HG02571 (cell line): Measurements from ENCODE around the gene UBQLN1.

Experiments used
- ATAC-seq: cut with Tn5 transposase; IDR thresholded peaks from one replicate; pipeline ENCODE4 v1.9.1; 2021; ENCODE audit warnings: mild to moderate bottlenecking, moderate library complexity; ENCODE audit not compliant: unreplicated experiment

Gene UBQLN1

DNA sequence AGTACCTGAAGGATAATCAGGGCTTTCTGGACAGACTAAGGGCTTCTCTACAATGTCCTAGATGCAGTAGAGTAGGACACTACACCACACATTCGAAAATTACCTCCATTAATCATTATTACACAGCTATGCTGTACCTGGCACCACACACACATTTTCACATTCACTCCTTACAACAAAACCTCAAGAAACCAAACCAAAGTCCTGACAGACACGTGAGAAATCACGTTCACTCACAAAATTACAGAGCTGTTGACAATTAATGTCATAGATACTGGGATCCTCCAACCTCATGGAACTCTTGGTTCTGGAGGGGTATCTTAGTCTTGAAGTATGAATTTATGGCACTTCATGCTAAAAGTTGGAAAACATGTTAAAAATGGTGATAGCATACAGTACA, 16.3 kb downstream of the UBQLN1 start:
- no peak for ATAC-seq

DNA sequence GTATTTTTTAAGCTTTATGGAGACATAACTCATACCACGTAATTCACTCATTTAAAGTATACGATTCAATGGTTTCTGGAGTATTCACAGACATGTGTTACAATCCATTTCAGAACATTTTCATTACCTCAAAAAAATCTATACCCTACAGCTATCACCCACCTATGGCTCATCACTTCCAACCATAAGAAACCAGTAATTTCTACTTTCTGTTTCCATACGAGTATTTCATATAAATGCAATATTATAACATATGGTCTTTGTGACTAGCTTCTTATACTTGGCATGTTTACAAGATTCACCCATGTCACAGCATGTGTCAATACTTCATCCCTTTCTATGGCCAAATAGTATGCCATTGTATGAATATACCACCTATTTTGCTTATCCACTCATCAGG, 18.8 kb downstream of the UBQLN1 start:
- ATAC-seq = no peak

DNA sequence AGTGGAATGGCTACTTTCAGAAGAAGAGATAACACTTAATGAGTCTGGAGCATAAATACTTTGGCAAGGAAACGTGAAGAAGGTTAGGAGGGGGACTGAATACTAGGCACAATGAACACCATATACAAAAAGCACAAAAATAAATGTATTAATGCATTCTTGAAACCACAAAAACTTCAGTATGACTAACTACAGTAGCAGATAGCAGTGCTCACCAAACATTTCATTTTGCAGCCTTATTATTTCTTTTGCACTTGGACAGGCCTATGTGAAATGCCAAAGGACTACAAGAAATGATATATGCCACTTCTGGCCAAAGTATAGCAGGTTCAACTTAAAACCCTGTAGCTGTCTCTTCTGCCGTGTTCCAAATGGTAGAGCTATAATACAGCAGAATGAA, 26.3 kb downstream of the UBQLN1 start:
- ATAC-seq = no peak

DNA sequence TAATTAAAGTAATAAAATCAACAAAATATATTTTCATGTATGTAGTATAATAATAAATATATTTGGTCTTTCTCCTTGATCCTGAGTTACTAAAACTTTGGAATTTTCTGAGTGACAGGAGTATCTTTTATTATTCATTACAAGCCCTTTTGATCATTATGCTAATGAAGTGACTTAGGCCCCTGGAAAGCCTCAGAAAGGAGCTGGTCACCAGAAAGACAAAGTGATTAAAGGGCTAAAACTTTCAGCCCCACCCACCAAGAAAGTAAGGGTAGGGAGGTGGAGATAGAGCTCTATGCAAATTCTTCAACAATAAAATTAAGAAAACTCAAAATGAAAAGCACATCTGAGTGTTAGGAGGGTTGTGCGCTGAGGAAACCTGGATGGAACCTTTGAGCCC, 27.5 kb downstream of the UBQLN1 start:
- no peak for ATAC-seq

DNA sequence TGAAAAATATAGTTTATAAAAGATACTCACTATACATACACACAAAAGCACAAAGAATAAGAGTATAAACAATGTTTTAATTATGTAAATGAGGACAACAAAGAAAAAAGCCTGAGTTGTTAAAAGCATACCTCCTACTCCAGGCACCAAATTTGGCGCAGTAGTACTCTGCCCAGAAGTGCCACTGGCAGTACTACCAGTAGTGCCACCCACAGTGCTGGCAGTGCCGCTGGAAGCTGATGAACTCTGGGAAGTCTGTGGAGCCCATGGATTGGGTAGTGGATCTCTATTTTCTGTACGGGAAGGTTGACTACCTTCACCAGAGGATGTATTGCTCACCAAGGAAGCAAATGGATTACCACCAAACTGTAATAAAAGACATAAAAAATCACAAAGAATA, 30.2 kb downstream of the UBQLN1 start:
- ATAC-seq = no peak

DNA sequence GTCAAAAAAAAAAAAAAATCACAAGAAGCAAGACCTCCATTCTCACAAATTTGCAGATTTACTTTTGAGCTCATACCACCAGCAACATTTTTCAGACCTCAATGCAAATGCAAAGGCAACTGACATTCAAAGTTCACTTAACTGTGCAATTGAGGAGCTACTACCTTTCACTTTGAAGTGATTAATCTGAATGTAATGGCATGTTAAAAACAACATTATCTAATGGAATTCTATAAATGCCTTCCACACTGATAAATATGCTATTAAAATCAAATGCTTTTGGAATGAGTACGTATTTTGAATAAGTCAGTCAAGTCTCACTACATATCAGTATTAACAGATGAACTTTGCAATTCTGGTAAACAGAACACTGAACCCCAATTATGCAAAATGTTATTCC, 32.3 kb downstream of the UBQLN1 start:
- ATAC-seq = no peak

DNA sequence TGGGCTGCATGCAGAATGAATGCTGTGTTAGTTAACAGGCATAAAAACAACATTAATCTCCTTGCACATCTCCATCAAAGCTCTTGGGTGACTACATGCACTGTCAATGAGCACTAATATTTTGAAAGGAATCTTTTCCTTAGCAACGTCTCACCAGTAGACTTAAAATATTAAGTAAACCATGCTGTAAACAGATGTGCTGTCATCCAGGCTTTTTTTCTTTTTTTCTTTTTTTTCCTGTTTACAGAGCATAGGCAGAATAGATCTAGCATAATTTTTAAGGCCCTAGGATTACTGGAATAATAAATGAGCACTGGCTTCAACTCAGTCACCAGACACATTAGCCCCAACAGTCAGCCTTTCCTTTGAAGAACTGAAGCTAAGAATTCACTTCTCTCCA, 36.3 kb downstream of the UBQLN1 start:
- no peak for ATAC-seq

DNA sequence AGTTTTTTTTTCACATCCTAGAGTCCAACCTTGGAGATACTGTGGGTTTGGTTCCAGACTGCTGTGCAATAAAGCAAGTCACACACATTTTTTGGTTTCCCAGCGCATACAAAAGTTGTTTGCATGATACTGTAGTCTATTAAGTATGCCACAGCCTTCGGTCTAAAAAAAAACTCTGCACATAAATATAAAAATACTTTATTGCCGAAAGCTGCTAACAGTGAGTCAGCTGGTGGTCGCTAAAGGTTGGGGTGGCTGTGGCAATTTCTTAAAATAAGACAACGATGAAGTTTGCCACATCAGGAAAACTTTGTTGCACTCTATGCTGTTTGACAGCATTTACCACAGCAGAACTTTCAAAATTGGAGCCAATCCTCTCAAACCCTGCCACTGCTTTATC, 37.4 kb downstream of the UBQLN1 start:
- no peak for ATAC-seq

DNA sequence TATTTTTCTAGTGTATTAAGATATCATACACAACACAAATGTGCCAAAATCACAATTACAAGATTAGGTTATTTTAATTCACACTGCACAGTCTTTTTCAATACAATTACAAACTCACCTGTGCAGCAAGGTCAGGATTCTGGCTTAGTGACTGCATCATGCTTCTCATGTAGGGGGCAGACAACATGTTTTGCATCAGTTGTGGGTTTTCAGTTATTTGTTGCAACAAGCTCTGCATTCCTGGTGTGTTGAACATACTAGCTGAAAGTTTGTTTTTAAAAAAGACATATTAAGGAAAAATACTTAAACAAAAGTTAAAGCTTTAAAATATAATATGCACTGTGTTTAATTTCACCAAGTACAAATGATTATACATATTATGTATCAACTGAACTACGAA, 38.7 kb downstream of the UBQLN1 start:
- ATAC-seq = no peak

DNA sequence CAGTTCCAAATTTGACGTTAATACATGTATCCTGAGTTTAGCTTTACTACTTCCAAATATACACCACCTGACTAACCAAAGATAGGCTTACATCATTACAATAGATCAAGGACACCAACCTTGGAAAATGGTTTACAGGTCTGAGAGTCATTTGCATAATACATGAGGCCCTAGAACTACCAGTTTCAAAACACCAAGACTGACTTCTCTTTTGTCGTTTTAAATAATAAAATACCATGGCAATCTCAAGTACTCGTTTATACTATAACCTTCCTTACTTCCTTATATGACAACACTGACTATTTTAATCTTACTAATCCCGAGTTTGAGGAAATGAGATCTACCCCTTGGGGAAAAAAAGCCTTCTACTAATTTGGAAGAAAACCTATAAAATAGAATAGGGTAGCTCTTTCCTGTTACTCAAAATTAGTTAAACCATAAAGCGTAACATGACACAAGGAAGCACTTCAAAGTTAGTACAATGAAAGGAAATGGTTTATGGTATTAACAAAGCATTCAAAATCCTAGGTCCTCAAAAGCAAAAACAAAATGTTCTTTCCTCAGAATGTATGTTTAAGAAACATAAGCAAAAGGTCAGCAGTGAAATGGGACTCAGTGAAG, 42.1 kb downstream of the UBQLN1 start:
- no peak for ATAC-seq

DNA sequence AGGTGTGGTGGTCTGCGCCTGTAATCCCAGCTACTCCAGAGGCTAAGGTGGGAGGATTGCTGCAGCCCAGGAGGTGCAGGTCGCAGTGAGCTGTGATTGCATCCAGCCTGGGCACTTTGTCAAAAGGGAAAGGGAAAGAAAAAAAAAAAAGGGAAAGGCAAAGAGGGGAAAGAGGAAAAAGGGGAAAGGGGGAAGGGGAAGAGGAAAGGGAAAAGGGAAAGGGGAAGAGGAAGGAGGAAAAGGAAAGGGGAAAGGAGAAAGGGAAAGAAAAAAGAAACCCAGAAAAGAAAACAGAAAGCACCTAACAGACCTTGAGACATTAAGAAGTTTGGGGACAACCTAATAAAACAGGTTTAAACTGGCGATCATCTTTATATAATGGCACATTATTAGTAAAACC, 44.8 kb downstream of the UBQLN1 start:
- ATAC-seq = no peak

DNA sequence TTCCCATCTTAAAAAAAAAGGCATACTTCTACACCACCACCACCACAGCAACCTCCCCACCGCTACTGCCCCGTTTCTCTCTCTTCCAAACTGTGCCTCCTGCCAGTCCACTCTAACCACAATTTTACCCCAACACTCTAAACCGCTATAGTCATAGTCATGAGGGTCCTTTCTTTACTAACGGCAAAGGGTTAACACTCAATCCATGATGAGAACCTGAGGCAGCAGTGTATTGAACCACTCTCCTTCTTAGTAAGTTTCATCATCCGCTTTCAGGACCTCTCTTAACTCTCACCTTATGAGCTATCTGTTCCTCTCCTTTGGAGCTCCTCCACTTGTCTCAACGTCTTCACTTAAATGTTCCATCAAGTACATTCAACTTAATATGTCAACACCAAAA, 50.8 kb downstream of the UBQLN1 start:
- no peak for ATAC-seq

DNA sequence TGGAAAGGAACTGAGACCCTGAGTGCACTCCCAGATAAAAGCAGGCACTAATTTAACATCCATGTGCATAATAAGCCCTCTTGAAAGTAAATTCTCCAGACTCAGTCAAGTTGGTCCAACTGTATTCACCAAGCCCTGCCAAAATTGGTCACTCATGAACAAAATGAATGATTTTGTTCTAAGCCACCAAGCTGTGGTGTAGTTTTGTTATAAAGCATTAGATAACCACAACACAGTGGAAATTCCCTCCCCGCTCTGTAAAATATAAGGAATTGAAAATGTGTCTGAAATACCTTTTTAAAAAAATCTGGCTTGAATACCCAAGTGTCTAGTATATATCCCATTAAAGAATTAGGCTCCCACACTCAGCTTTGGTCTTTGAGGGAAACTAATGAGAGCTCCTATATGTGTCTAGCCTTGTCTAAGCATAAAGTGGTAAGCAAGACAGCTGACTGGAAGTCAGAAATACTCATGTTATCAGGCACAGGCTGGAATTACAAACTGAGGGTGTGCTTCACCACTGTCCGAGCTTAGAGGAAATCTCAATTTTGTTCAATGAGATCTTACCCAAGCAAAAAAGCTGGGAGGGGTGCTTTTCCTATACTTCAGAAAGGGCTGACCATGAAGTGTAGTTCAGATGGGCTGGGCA, 51.6 kb downstream of the UBQLN1 start:
- no peak for ATAC-seq

DNA sequence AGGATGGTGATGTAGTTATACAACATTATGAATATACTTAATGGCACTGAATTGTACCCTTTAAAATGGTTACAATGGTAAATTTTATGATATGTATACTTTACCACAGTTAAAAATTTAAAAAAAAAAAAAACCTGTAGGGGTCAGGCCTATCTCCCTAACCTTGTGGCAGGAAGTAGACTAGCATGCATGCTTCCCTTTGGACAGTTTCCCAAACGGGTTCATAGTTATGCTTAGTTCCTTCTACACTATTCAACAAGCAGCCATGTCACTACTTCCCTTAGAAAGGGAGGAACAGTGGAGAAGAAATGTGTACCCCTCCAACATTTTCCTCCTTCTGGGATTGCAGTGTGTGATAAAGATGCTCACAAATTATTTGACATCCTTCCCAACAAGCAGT, 52.3 kb downstream of the UBQLN1 start:
- no peak for ATAC-seq

DNA sequence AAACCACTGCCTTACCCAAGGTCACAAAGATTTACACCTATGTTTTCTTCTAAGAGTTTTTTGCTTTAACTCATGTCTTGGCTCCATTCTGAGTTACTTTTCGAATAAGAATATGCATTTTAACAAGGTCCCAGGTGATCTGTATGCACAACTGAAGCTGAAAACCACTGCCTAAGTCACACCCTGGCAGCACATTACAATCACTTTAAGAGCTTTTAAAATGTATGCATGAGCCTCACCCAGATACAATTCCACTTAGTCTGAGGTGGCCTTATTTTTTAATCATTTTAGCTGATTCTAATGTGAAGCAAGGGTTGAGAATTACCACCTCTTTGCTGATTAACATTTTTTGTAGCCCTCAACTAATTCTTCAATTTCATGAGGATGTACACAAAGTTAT, 55.3 kb downstream of the UBQLN1 start:
- no peak for ATAC-seq

DNA sequence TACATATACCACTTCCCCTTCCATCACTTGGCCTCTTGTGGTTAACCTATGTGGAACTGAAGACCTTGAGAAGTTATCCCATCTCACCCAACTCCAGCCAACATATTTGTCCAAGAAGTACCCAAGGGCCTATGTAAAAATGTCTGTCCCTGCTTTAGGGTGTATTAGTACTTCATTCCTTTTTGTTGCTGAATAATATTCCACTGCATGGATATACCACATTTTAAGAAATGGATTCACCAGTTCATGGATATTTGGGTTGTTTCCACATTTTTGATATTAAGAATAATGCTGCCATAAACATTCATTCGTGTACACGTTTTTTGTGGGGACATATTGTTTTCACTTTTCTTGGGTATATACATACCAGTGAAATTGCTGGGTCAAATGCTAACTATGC, 56.2 kb downstream of the UBQLN1 start:
- ATAC-seq = no peak

DNA sequence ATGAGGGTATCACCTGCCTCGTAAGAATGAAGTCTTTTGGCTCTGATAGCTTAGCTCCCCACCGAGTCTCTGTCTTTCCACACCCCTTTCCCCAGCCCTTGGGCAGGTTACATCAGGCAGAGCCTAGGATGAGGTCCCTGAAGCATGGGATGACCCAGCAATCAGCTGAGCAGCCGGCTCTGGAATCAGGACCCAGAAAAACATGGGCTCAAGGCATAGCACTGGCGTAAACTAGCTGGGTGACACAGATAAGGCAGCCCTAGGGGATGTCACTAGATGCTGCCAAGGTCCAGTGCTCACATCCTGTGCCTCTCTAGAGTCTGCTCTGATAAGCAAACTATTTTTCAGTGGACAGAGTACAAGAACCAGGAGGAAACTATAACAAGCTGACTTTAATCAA, 58.2 kb downstream of the UBQLN1 start:
- no peak for ATAC-seq

DNA sequence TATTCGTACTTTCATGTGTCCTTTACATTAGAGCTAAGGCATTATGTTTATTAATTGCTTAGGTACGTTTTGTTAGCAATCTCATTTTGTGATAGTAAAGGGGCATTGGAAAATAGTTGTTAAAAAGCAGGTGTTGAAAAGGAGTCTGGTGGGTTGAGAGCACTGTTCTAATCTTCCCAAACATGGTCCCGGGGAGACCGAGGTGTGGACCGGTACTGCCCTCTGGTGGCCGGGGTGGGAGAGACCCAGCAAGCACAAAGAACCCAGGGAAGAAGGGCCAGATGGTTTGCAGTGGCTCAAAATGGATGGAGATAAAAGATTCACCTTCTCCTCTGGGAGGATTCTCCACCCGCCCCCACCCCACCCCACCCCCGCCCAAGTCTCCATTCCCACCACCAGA, 58.7 kb downstream of the UBQLN1 start:
- no peak for ATAC-seq

DNA sequence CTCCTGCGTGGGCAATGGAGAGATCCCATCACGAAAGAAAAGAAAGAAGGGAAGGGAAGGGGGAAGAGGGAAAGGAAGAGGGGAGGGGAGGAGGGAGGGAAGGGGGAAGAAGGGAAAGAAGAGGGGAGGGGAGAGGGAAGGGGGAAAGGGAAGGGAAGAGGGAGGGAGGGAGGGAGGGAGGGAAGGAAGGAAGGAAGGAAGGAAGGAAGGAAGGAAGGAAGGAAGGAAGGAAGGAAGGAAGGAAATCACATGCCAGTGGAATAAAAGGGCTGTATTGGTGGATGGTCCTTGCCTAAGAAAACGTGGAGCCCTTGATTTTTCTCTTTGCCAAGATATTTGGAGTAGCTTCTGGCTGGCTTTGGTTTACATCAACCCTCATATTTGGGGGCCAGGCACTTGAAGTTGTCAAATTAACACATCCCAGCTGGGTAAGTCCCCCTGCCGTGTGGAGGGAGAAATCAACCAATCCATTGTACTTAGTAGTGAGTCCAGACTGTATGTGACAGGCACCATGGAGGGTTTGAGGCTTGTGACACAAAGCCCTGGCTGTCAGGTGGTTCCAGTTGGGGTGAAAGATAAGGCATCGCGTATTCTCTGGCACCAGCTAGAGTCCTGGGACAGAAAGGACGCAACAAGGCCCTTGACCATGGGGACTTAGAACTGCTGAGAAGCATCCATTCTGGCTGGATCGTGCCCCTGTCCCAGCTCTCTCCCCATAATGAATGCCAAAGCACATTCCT, 61.1 kb downstream of the UBQLN1 start:
- no peak for ATAC-seq

DNA sequence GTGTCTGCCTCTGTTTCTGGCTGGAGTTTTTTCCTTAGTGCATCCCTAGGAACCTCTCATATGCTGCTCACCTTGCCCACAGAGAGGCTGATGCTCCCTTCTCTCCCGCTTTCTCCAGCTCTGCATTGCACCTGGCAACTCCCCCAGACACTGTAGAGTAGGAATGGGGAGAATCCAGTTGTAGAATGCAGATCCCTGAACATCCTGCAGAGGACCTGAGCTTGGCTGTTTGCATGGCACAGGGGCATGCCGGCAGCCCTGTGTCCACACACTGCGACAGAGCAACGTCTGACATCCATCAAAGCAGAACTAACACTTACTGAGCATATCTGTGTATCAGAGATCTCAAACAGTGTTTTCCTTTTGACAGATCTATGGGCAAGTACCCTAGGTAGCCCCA, 65.0 kb downstream of the UBQLN1 start:
- no peak for ATAC-seq

DNA sequence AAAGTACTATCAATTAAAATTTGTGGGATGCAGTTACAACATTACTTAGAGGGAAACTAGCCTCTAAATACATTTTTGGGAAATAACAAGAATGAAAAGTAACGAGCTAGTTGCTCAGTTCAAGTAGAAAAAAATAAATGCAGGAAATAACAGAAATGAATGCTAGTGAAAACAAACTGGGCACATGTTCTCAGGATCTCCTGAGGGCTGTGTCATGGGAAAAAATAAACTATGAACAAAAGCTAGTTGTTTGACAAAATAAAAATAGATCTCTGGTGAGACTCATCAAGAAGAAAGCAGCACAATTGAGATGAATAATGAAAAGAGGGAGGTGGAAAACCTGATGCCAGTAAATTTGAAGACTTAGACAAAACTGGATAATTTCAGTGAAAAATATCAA, 68.5 kb downstream of the UBQLN1 start:
- ATAC-seq = no peak

DNA sequence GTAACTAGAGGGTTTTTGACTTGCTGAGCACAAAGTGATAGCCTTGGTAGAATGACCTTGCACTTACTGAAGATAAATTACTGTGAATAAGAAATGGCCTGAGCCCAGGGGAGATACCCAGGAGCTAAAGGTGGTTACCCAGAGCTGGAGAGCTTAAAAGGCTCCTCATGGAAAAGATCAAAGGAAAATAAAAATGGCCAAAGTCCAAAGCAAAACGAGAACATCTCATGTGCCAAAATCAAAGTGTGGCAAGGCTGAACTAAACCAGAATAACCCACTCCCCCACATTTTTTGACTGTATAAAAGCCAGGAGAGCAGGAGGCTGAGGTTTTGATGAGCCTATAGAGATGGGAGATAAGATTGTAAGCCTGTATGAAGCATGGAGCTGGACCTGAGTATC, 70.4 kb downstream of the UBQLN1 start:
- ATAC-seq = no peak

DNA sequence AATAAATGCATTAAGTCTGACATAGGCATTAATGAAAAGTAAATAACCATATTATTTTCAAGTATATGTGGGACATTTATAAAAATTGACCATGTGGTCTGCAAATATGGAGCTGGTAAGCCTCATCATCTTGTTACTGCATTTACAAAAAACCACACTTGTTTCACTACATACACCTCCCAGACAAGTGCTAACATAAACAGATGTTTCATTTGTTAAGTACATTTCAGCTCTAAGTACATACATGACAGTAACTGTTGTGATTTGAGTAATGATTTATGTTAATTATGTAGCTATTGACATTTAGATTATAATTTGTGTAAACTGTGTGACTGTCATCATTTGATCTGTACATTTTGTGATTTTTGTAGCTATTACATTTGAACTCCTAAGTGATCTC, 70.9 kb downstream of the UBQLN1 start:
- ATAC-seq = no peak
